Sciatic nerve (tissue), 2 donors: ENCODE data around the gene TBC1D22A. TPM values are rescaled to one million over a fixed set of nuclear protein-coding genes. Genes with fewer than 3 reads are reported as not detected.
A peak's percentile ranks its signal among the peaks of the same experiment; 100 is the strongest.
"Not testable (repeated sequence)": the region's sequence is repeated elsewhere in the genome, so short reads cannot be mapped to it uniquely, and the experiment has no call there.

Experiments
- ATAC-seq: fragments of 200-7000 bp; cut with Tn5 transposase; one replicate; pipeline ENCODE4 v1.9.1; 2020; ENCODE audit warnings: mild to moderate bottlenecking, moderate library complexity
- DNase-seq: peaks from one replicate; pipeline ENCODE4 v3.0.0-alpha.2; 2020; ENCODE audit warnings: low spot score
- intact Hi-C: fragments of 100-400 bp; cut with DNase I; formaldehyde crosslinking; loops from one replicate; pipeline ENCODE4 v1.14.2; 2022
- total RNA-seq: library from RNA; stranded (reverse); fragmentation: NEBNext Ultra II Directional; extraction: Animal tissue kit (Norgen Biotek cat#: 25700); gene quantifications from one replicate; pipeline ENCODE4 v1.2.1, GENCODE V29; 2021
- donor health status: DM: no; HTN: no; CAD: no.
- donor health status: DM: no; HTN: no; CAD: no.

The TBC1D22A gene
- total RNA-seq, 1 donor from 2014 or later: 36.3 TPM

DNA sequence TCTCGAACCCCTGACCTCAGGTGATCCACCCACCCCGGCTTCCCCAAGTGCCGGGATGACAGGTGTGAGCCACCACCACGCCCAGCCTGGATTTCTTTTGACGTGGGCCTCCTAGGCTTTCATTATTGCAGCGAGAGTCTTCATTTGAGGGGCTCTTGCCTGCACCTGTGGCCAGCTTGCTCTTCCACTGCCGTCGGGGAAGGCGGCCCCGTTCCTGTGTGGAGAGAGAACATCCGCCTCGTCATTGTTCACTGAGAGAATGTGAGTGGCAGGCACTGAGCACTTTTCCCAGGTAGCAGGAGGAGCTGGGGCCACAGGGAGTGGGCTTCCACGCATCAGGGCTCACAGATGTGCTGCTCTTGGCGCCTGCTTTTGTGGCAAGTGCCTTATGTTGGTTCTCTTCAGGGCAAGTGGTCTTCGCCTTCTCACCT lies 365.0 kb downstream of the TBC1D22A start:
- DNase-seq: no peak
- intact Hi-C loops: no loop called here

DNA sequence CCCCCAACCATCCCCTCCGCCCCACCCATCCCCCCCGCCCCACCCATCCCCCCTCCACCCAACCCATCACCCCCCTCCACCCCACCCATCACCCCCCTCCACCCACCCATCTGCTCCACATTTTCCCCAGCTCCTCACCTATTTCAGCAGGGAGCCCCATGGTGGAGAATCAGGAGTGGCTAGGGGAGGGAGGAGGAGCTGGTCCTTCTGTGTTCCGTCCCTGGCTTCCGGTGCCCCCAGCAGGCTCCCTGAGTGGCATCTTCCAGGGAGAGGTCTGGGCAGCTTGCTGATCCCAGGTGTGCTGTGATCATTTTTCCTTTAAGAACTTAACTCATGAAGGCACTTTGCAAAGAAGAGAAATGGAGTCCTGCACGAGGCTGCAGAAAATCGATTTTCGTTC lies 365.8 kb downstream of the TBC1D22A start:
- DNase-seq (no peak), ATAC-seq (no peak)
- intact Hi-C loops: no loop called here

More for the DNA sequence above, 365.0 kb downstream of the TBC1D22A start:
- ATAC-seq: no peak

DNA sequence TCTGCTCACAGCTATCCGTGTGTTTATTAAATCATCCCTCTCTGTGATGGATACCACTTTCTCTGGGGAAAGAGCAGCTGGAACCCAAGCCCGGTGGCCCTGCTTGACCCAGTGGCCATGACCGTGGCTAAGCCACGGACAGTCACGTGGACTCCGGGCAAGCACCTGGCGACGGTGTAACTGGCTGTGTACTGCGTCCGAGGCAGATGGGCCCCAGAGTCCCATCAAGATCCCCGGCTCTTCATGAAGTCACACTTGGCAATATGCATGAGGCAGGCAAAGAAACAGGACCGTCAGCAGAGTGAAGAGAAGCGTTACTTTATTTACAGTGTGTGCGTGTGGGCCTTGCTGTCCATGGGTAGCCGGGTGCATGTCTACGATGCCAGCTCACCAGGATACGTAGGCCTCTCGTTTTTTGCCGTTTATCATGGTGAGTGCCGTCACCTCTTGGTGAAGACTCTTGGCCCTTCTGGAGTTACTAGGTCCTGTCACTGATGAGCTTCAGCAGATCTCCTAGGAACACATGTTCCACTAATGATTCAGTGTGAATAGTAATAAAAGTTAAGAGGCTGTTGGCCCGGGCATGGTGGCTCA lies 366.3 kb downstream of the TBC1D22A start:
- ATAC-seq (no peak), DNase-seq (no peak)
- intact Hi-C loops: no loop called here

GRCh38 chr22:47129902-47130635 lies 367.6 kb downstream of the TBC1D22A start:
- no peak for DNase-seq
- intact Hi-C loops: no loop called here
- ATAC-seq: no peak

GRCh38 chr22:47130883-47131631 lies 368.6 kb downstream of the TBC1D22A start:
- intact Hi-C loops: no loop called here
- DNase-seq (no peak), ATAC-seq (no peak)

GRCh38 chr22:47131632-47132427 lies 369.4 kb downstream of the TBC1D22A start:
- ATAC-seq: no peak
- no peak for DNase-seq
- intact Hi-C loops: no loop called here

DNA sequence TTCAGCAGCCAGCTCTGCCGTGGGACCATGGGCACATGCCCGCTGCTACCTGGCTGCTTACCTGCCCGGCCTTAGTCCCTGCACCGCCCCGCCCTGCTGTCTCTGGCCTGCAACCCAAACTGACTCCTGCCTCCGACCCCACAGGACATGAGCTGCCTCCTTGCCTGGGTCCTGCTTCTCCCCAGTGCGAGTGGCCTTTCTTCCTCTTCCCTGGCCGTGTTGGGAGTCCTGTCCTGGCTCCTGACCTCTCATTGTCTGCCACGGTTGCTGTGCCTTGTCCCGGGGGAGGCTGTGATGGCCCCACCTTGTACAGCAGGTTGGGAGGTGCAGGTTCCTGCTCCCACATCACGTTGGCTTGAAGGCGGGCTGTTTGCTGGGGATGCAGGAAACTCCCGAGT lies 370.0 kb downstream of the TBC1D22A start:
- ATAC-seq: no peak
- intact Hi-C loops: no loop called here
- DNase-seq: no peak

GRCh38 chr22:47133061-47133969 lies 370.9 kb downstream of the TBC1D22A start:
- DNase-seq (no peak), ATAC-seq (no peak)
- intact Hi-C loops: no loop called here

DNA sequence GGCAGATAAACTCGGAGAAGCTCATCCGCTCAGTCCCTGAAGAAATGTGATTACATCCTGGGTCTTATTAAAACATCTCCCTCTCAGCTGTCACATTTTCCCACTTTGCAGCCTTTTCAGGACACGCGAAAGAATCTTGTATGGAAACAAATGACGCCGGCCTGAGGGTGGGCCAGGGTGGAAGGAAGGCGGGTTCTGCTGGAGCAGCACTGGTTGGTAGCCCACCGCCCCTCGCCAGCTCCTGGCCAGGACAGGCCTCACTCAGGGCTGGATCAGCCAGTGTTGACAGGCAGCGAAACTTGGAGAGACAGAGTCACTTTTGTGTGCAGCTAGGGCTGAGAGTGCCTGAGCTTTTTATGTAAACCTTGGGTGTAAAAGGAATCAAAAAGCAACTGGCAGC lies 371.8 kb downstream of the TBC1D22A start:
- ATAC-seq (no peak), DNase-seq (no peak)
- intact Hi-C loops: no loop called here

DNA sequence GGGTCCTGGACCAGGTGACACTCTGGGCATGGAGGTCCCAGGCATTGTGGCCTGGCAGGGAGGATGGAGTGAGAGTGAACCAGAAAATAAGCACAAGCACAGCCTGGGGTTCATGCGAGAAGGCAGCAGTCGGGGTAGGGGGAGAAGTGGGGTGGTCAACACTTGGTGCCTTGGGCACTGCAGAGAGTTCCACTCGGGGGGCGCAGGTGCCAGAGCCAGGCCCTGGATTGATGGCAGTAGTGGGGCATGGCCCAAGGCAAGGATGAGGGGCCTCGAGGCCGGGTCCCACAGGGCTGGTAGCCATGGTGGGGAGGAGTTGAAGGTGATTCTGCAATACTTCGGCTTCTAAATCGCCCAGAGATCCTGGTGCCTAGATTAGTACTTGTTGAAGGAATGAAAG lies 372.9 kb downstream of the TBC1D22A start:
- no peak for ATAC-seq
- no peak for DNase-seq
- intact Hi-C loops: no loop called here

DNA sequence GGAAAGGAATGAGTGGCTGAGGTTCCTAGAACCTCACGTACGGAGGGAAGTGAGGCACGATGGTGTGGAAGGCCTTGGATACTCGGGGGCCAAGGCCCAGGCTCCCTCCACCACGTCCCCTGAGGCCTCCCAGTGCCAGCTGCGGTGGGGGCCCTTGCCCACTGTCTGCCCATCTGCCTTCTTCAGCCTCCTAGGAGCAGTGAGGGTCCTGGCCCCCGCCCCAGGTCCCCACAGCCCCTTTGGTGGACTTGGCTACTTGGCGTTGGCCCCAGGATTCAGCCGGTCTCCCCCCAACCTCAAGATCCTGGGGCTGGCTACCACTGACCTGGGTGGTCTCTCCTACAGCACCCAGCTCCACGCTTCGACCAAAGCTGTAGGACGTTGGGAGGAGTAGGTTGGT lies 373.6 kb downstream of the TBC1D22A start:
- ATAC-seq: no peak
- DNase-seq: no peak
- intact Hi-C loops: no loop called here

DNA sequence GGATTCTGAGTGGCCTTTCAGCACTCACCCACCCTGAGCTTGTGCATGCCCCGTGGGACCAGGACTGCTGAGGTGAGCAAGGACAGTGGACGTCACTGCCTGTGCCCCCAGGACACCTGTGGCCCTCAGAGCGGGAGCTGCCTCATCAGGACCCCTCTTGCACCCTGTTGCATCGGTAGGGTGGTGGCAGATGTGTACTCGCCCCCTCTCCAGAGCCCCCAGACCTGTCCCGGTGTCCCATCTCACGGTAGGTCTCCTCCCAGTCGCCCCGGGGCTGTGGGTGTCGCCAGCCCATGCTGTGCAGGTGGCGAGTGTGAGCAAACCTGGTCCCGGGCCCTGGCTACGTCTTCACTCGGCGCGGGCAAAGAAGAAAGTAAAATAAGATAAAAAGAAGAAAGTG lies 374.2 kb downstream of the TBC1D22A start:
- no peak for ATAC-seq
- intact Hi-C loops: no loop called here
- no peak for DNase-seq

GRCh38 chr22:47139013-47139789 lies 376.8 kb downstream of the TBC1D22A start:
- intact Hi-C loops: no loop called here
- peak; percentile 38 for ATAC-seq
- no peak for DNase-seq

DNA sequence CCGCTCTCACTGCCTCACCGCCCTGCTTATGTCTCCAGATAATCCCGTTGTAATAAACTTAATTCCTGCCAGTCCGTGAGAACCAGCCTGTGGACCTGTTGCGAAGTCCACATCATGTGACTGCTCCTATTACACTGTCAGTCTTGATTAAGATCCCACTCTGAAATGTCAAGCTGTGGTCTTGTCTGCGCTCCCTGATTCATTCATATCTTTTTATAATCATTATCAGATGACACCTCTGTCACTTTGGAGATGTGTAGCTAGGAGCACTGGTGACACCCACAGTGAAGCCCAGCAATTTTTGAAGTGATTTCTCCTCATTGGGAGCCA lies 377.3 kb downstream of the TBC1D22A start:
- ATAC-seq (no peak), DNase-seq (no peak)
- intact Hi-C loops: no loop called here

- intact Hi-C loops, ATAC-seq, DNase-seq: not testable (repeated sequence)
These were observed 378.5 kb downstream of the TBC1D22A start for GRCh38 chr22:47140975-47141374.

DNA sequence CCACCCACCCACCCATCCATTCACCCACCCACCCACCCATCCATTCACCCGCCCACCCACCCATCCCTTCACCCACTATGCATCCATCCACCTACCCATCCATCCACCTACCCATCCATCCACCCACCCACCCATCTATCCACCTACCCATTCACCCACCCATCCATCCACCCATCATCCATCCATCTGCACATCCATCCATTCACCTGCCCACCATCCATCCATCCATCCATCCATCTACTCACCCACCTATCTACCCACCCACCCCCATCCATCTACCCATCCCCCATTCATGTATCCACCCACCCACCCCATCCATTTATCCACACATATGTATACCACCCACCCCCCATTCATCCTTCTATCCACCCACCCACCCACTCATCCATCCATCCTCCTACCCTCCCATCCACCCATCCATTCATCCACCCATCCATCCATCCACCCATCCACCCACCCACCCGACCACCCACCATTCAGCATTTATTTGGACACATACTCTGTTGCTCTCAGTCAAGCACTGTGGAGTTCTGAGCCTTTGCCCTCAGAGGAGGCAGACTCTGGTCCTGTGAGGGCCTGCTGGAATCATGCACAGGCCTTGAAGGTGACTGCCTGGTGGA lies 380.1 kb downstream of the TBC1D22A start:
- no peak for DNase-seq
- ATAC-seq: no peak
- intact Hi-C loops: no loop called here

GRCh38 chr22:47143249-47143938 lies 380.9 kb downstream of the TBC1D22A start:
- intact Hi-C loops: no loop called here
- DNase-seq (no peak), ATAC-seq (no peak)
